Neural cell (in vitro differentiated cells): Measurements from ENCODE around the gene INPP5B. TPM values are rescaled to one million over a fixed set of nuclear protein-coding genes. Genes with fewer than 3 reads are reported as not detected.

ENCODE experiments used
- H2AFZ ChIP-seq: fragments of 200-600, 300-800 bp; sonication (generic), shearing (Covaris generic); 2 replicates; pipeline ENCODE4 v1.6.0; 2014; ENCODE audit warnings: low read depth, mild to moderate bottlenecking, antibody characterized with exemption, low read length, moderate library complexity
- H3F3A ChIP-seq: fragments of 200-600 bp; shearing (Covaris generic); 2 replicates; pipeline ENCODE4 v1.6.1; 2016; ENCODE audit warnings: mild to moderate bottlenecking, moderate library complexity, mixed read lengths, antibody characterized with exemption, low read length; ENCODE audit not compliant: insufficient read depth, poor library complexity, severe bottlenecking
- H3K27ac ChIP-seq: fragments of 200-600, 300-800 bp; sonication (generic), shearing (Covaris generic); 2 replicates; pipeline ENCODE4 v1.5.1; 2014; ENCODE audit warnings: mild to moderate bottlenecking, low read length, moderate library complexity
- H3K27me3 ChIP-seq: fragments of 300-800, 200-600 bp; sonication (generic), shearing (Covaris generic); 2 replicates; pipeline ENCODE4 v1.6.0; 2014; ENCODE audit warnings: mild to moderate bottlenecking, low read depth, low read length, moderate library complexity; ENCODE audit not compliant: insufficient read depth
- H3K36me3 ChIP-seq: fragments of 300-800, 200-600 bp; sonication (generic), shearing (Covaris generic); 2 replicates; pipeline ENCODE4 v1.5.1; 2014; ENCODE audit warnings: mild to moderate bottlenecking, antibody characterized with exemption, low read length, moderate library complexity; ENCODE audit not compliant: insufficient read depth
- H3K4me2 ChIP-seq: fragments of 300-800, 200-600 bp; sonication (generic), shearing (Covaris generic); 2 replicates; pipeline ENCODE4 v1.6.0; 2014; ENCODE audit warnings: mild to moderate bottlenecking, low read length
- H3K4me3 ChIP-seq: fragments of 300-800, 200-600 bp; sonication (generic), shearing (Covaris generic); 2 replicates; pipeline ENCODE4 v1.5.1; 2014; ENCODE audit warnings: mild to moderate bottlenecking, low read length, moderate library complexity
- H3K79me2 ChIP-seq: fragments of 200-600 bp; shearing (Covaris generic); replicated peaks from 2 replicates; pipeline ENCODE4 v1.6.0; 2014; ENCODE audit warnings: mild to moderate bottlenecking, low read length, moderate library complexity; ENCODE audit not compliant: insufficient read depth
- H3K9ac ChIP-seq: fragments of 300-800, 200-600 bp; sonication (generic), shearing (Covaris generic); 2 replicates; pipeline ENCODE4 v1.6.1; 2016; ENCODE audit warnings: mild to moderate bottlenecking, low read length, mixed read lengths
- H3K9me2 ChIP-seq: fragments of 200-600 bp; shearing (Covaris generic); 2 replicates; pipeline ENCODE4 v1.6.1; 2016; ENCODE audit warnings: mild to moderate bottlenecking, low read length, mixed read lengths; ENCODE audit not compliant: insufficient read depth
- H3K9me3 ChIP-seq: fragments of 200-600, 300-800 bp; sonication (generic), shearing (Covaris generic); 2 replicates; pipeline ENCODE4 v1.6.1; 2016; ENCODE audit warnings: mild to moderate bottlenecking, mixed run types, low read length, moderate library complexity, mixed read lengths
- H4K20me1 ChIP-seq: fragments of 200-600 bp; shearing (Covaris generic); 2 replicates; pipeline ENCODE4 v1.6.1; 2016; ENCODE audit warnings: mild to moderate bottlenecking, mixed run types; ENCODE audit not compliant: insufficient read depth
- EP300 ChIP-seq: fragments of 450-650 bp; conservative IDR thresholded peaks from 2 replicates; pipeline ENCODE4 v1.6.1; 2014; ENCODE audit warnings: antibody characterized with exemption, mild to moderate bottlenecking, moderate library complexity; ENCODE audit not compliant: poor library complexity, severe bottlenecking
- EZH2 ChIP-seq: fragments of 200-600, 300-800 bp; shearing (Covaris generic), sonication (generic); IDR thresholded peaks from 2 replicates; pipeline ENCODE4 v1.6.1; 2014; ENCODE audit warnings: antibody characterized with exemption, low read length, borderline replicate concordance, mild to moderate bottlenecking; ENCODE audit not compliant: insufficient read depth, poor library complexity, severe bottlenecking
- MXI1 ChIP-seq: fragments of 450-650 bp; conservative IDR thresholded peaks from 2 replicates; pipeline ENCODE4 v1.6.1; 2014; ENCODE audit warnings: antibody characterized with exemption, mild to moderate bottlenecking; ENCODE audit not compliant: poor library complexity, severe bottlenecking
- POLR2AphosphoS5 ChIP-seq: IDR thresholded peaks from 2 replicates; pipeline ENCODE4 v1.6.1; 2012
- RAD21 ChIP-seq: fragments of 450-650 bp; conservative IDR thresholded peaks from 2 replicates; pipeline ENCODE4 v1.6.1; 2014; ENCODE audit warnings: antibody characterized with exemption, mild to moderate bottlenecking, moderate library complexity
- SMC3 ChIP-seq: fragments of 450-650 bp; conservative IDR thresholded peaks from 2 replicates; pipeline ENCODE4 v1.6.1; 2014; ENCODE audit warnings: antibody characterized with exemption, mild to moderate bottlenecking, moderate library complexity; ENCODE audit not compliant: poor library complexity
- TAF1 ChIP-seq: IDR thresholded peaks from 2 replicates; pipeline ENCODE4 v1.6.1; 2012; ENCODE audit warnings: low read depth
- polyA plus RNA-seq: library from polyadenylated mRNA; depleted of rRNA; stranded (reverse); fragments of >200 nt; gene quantifications from 2 replicates; pipeline ENCODE4 v1.2.3, GENCODE V29; 2014
- TF ChIP-seq, protein P1 (sequence below): IDR thresholded peaks from 2 replicates; pipeline ENCODE4 v1.6.1; 2012; ENCODE audit warnings: borderline replicate concordance
- TF ChIP-seq, protein P2 (sequence below): fragments of 450-650 bp; IDR thresholded peaks from 2 replicates; pipeline ENCODE4 v1.5.1; 2014; ENCODE audit warnings: antibody characterized with exemption, mild to moderate bottlenecking, moderate library complexity; ENCODE audit not compliant: poor library complexity, severe bottlenecking

Gene INPP5B
- polyA plus RNA-seq, 1 donor from 2014 or later, result 13.4 TPM

DNA sequence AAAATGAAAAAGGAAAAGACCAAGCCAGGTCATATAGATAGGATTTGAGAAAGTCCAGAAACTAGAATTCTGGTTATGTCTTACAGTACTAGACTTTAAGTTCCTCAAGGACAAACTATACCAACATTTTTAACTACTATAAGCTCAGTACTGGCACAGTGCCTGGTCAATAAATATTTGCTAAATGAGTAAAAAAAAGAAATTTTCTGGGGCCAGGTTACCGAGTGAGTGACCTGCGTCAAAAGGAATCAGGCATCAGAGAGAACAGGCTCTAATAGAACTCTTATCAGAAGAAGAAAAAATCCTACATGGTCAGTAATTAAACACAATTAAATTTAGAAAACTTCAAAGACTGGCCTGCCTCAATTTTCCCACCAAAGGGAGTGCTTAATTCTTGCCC, 115.0 kb downstream of the INPP5B start:
- H2AFZ ChIP-seq, result no peak overlapping the region
- TF ChIP-seq, protein P1, sequence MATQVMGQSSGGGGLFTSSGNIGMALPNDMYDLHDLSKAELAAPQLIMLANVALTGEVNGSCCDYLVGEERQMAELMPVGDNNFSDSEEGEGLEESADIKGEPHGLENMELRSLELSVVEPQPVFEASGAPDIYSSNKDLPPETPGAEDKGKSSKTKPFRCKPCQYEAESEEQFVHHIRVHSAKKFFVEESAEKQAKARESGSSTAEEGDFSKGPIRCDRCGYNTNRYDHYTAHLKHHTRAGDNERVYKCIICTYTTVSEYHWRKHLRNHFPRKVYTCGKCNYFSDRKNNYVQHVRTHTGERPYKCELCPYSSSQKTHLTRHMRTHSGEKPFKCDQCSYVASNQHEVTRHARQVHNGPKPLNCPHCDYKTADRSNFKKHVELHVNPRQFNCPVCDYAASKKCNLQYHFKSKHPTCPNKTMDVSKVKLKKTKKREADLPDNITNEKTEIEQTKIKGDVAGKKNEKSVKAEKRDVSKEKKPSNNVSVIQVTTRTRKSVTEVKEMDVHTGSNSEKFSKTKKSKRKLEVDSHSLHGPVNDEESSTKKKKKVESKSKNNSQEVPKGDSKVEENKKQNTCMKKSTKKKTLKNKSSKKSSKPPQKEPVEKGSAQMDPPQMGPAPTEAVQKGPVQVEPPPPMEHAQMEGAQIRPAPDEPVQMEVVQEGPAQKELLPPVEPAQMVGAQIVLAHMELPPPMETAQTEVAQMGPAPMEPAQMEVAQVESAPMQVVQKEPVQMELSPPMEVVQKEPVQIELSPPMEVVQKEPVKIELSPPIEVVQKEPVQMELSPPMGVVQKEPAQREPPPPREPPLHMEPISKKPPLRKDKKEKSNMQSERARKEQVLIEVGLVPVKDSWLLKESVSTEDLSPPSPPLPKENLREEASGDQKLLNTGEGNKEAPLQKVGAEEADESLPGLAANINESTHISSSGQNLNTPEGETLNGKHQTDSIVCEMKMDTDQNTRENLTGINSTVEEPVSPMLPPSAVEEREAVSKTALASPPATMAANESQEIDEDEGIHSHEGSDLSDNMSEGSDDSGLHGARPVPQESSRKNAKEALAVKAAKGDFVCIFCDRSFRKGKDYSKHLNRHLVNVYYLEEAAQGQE, result no peak
- TF ChIP-seq TAF1 (no peak), EP300 (no peak), SMC3 (no peak), EZH2 (no peak), POLR2AphosphoS5 (no peak), RAD21 (no peak), MXI1 (no peak)
- TF ChIP-seq, protein P2, sequence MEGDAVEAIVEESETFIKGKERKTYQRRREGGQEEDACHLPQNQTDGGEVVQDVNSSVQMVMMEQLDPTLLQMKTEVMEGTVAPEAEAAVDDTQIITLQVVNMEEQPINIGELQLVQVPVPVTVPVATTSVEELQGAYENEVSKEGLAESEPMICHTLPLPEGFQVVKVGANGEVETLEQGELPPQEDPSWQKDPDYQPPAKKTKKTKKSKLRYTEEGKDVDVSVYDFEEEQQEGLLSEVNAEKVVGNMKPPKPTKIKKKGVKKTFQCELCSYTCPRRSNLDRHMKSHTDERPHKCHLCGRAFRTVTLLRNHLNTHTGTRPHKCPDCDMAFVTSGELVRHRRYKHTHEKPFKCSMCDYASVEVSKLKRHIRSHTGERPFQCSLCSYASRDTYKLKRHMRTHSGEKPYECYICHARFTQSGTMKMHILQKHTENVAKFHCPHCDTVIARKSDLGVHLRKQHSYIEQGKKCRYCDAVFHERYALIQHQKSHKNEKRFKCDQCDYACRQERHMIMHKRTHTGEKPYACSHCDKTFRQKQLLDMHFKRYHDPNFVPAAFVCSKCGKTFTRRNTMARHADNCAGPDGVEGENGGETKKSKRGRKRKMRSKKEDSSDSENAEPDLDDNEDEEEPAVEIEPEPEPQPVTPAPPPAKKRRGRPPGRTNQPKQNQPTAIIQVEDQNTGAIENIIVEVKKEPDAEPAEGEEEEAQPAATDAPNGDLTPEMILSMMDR, result no peak
- H3K9me3 ChIP-seq, result no peaks in the 10 kb centered on the region
- no peaks in the 10 kb centered on the region for H3K79me2 ChIP-seq
- no peak overlapping the region for H3K27ac ChIP-seq
- no peak overlapping the region for H3K4me3 ChIP-seq
- H3F3A ChIP-seq, result no peaks in the 10 kb centered on the region
- H3K9me2 ChIP-seq, result no peaks in the 10 kb centered on the region
- no peak overlapping the region for H3K4me2 ChIP-seq
- H3K27me3 ChIP-seq, result no peaks in the 10 kb centered on the region
- no peaks in the 10 kb centered on the region for H4K20me1 ChIP-seq
- H3K36me3 ChIP-seq, result peaks cover 12% of the 10 kb centered on the region
- H3K9ac ChIP-seq, result no peak overlapping the region

DNA sequence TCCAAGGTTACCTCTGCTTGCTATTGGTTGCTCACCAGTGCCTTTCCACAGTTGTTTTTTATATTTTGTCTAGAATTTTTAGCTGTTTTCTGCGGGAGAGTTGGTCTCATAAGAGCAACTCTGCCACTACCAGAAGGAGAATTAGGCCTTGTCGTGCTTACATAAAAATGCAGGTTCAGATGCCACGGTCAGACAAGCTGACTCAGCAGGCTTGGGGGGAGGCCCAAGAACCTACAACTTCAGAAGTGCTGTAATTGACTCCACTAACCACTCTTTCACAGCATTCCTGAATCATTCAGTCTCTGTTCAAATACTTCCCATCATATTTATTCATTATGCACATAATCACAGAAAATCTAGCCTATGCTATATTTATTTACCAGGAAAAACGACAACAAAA, 115.7 kb downstream of the INPP5B start:
- no peak overlapping the region for H3K4me2 ChIP-seq
- H3K9me3 ChIP-seq, result no peaks in the 10 kb centered on the region
- H3K4me3 ChIP-seq, result no peak overlapping the region
- H2AFZ ChIP-seq, result no peak overlapping the region
- H3K79me2 ChIP-seq, result no peaks in the 10 kb centered on the region
- peaks cover 12% of the 10 kb centered on the region for H3K36me3 ChIP-seq
- H4K20me1 ChIP-seq, result no peaks in the 10 kb centered on the region
- H3K9me2 ChIP-seq, result no peaks in the 10 kb centered on the region
- no peaks in the 10 kb centered on the region for H3F3A ChIP-seq
- TF ChIP-seq, protein P1, result no peak
- no peak for TF ChIP-seq TAF1
- no peak overlapping the region for H3K9ac ChIP-seq
- H3K27ac ChIP-seq, result no peak overlapping the region
- H3K27me3 ChIP-seq, result no peaks in the 10 kb centered on the region
